ENCODE measurements around the gene GPR107. TPM values are rescaled to one million over a fixed set of nuclear protein-coding genes. Genes with fewer than 3 reads are reported as not detected.
A peak's percentile ranks its signal among the peaks of the same experiment; 100 is the strongest.

The GPR107 gene
- total RNA-seq, 1 experiment from 2014 or later: 35.8 TPM

DNA sequence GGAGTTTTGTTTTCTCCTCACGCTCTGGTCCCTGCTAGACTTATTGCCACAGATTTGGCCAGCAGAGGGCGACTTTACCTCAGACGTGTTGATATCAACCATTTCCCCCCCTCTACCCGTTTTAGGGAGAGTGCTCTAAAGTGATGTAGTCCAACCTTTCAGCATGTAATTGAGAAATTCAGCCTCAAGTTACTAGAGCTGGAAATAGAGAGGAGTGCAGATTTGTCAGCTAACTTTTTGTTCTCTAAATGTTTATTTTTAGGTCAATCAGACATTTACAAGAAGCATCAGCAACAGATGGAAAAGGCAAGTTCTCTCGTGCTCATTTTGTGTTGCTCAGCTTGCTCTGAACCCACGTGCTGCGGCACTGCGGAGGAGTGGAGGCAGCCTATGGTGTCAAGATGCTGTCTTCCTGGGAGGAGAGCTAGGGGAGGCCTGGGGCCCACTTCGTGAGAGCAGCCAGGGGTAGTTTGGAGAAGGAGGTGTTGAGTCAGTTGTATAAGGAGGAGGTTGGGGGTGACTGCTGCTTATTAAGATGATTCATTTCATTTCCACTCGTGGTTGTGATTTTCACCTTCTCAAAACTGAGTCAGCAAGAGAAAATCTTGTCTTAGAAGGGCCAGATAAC is 53.6 kb downstream of the GPR107 start:
- DNase-seq (ENCODE audit: extremely low read depth, low read depth): peak; percentile 77

DNA sequence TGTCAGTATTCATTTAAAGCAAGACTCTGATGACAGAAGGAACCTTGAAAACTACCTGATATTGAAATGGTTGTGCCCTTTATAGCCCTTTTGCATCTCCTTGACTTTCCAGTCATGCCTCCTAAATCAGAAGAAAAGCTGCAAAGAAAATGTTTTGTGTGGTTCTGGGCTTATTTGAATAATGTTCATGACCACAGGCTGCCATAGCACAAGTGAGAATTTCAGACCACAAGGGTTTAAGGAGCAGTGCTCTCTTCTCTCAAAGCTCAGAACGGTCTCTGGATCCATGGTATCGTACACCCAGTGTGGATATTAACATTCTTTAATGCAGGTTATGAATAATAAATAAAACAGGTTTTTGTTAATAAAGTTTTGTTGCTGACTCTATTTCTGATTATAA is 54.2 kb downstream of the GPR107 start:
- no peak for DNase-seq (ENCODE audit: extremely low read depth, low read depth)

DNA sequence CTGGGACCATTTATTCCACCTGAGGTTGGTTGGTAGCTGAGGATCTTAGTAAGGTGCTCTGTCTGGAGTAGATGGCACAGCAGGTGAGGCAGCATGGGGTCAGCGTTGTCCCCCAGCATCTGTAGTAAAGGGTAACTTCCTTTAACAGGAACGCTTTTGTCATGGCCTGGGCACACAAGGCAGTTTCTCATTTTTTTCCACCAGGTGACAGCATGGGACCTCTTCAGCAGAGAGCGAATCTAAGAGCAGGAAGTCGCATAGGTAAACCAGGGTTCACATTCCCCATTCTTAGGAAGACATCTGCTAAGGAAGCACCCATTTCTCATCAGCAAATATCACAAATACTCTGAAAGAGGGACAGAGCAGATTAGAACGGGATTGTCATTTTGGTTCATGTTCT is 56.5 kb downstream of the GPR107 start:
- no peak for DNase-seq (ENCODE audit: extremely low read depth, low read depth)

DNA sequence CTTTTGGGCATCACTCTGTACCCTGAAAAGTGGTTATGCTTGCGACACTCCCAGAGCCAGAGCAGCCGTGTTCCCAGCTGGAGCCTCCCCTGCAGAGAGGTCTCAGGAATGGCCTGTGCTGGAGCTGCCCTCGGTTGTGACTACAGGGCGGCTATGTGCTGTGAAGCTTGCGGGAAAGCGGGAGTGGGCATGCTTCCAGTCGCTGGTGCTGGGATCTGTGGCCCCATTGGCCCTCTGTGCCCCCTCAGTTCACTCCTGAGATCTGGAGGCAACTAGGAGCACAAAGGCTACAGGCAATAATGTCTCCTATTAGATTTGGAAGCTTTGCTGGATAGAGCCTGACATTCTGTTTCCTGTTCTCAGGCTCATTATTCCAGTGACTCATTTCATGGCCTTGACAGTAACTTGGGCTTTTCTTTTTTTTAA is 56.9 kb downstream of the GPR107 start:
- DNase-seq (ENCODE audit: extremely low read depth, low read depth): no peak

DNA sequence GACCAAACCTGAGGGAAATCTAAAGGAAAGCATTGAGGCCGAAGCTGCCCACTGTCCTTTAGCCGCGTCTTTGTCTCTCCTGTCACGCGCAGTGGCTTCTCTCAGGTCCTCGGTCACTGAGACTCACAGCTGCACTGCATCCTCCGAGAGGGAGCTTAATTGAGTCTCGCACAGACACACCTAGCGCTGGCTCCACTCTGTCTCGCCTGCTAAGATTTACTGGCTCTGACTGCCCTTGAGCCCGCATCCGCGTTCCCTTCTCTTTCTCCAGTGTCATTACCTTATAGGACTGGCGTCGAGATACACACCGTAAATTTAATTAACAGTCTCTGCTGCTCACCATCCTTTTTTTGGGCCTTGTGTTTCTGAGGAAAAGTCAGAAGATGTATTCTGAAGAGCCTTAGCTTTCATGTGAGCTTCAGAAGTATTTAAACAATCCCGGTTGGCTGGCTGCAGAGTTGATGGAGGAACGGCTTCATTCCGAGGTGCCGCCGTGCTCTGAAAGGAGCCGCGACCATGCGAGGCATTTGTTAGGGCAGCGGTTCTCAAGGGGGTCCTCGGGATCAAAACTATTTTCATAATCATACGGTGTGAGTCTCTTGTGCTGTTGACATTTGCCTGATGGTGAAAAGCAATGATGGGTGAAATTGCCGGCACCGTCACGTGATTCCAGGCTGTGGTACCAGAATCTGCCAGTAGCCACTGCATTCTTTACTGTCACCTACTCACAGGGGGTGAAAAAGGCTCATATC is 58.3 kb downstream of the GPR107 start:
- DNase-seq (ENCODE audit: extremely low read depth, low read depth): no peak

DNA sequence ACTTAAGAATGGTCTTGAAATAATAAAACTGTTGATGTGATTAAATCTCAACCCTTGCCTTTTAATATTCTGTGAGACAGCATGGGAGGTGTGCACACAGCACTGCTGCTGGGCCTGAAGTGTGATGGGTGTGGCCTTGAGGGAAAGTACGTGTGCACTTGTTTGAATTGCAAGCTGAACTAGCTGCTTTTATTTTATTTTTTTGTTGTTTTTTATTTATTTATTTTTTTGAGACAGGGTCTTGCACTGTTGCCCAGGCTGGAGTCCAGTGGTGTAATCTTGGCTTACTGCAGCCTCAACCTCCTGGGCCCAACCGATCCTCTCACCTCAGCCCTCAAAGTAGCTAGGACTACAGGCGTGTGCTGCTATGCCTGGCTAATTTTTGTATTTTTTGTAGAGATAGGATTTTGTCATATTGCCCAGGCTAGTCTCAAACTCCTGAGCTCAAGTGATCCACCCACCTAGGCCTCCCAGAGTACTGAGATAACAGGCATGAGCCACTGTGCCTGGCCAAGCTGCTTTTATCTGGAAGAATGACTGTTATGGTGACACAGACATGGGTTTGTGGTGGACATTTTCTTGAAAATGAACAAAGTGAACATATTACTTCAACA is 58.9 kb downstream of the GPR107 start:
- DNase-seq (ENCODE audit: extremely low read depth, low read depth): no peak

DNA sequence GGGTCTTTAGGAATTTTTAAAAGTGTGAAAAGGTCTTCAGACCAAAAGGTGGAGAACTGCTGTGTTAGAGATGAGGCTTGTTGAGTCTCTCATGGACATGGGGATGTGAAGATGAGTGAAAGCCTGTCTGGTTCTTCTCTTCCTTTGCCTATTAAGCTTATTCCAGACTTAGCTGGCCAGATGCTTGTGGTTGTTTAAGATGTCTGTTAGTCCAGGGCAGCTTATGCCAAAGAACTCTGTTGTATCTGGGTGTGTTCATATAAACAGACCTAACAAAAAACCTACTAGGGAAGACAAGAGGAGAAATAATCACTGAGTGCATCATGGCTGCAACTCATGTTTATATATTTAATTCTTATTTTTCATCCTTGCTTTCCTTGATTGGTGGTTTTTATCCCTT is 61.0 kb downstream of the GPR107 start:
- no peak for DNase-seq (ENCODE audit: extremely low read depth, low read depth)

DNA sequence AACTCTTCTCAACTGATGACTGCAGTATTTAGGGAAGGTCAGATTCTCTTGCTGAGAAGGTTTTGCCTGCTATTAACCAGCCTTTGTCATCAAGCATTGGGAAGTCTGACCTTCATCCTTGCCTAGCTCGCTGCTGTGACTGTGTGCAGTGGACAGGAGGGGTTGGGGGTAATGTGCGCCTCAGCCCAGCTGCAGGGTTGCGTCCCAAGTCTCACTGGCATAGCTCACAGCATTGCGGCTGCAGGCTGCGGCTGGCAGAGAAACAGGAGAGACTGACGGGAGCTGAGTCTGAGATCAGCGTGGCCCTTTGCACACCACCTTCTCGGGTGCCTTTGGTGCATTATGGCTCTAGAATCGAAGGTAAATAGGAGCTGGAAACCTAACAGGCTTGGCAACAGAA is 62.6 kb downstream of the GPR107 start:
- no peak for DNase-seq (ENCODE audit: extremely low read depth, low read depth)

DNA sequence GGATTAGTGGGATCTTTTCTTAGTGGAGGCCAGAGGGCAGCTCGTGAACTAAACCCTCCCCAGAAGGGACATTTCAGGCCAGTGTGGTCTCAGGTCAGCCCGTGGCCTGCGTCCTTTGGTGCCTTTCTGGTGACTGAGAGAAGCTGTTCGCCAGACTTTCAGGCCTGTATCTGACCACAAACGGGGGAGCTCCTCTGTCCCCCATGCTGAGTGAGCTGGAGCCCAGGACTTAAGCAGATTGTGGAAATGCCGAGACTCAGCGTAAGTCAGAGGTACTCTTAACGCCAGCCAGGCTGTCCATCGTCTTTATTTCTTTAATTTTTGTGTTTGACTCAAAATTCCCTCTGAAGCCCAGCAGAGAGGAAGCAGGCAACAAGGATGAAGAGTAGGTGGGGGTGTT is 63.7 kb downstream of the GPR107 start:
- DNase-seq (ENCODE audit: extremely low read depth, low read depth): no peak

DNA sequence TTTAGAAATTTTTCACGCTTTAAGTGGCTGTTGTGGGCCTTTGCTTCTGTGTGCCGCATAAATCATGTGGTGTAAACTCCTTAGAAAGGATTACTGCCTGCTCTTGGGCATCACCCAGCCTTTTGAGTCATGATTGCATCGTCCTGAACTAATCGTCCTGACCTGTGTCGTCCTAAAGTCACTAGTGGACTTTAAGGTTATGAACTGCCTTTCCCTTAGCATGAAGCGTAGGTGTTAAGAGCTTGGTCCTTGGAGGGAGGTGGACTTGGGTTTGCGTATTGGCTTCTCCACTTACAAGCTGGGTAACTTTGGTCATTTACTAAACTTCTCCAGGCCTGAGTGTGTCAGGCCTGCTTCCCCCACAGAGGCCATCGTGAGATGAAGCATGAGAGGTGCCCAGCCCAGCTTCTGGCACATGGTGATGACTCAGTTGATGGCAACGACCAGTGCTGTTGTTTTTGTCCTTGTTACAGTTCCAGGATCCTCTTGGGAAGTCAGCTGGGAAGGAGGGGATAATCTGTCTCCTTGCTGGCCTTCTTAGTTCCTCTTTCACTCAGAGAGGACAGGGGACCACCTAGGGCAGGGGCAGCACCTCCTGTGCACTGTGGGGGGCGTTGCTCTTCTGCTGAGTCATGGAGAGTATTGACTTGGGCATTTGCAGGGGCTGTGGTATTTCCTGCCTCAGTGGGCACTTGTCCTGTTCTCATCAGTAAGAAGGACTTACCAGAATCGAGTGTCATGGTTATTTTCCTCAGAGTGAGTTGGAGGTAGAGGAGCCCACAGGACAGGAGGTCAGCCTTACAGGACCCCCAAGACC is 64.3 kb downstream of the GPR107 start:
- no peak for DNase-seq (ENCODE audit: extremely low read depth, low read depth)

DNA sequence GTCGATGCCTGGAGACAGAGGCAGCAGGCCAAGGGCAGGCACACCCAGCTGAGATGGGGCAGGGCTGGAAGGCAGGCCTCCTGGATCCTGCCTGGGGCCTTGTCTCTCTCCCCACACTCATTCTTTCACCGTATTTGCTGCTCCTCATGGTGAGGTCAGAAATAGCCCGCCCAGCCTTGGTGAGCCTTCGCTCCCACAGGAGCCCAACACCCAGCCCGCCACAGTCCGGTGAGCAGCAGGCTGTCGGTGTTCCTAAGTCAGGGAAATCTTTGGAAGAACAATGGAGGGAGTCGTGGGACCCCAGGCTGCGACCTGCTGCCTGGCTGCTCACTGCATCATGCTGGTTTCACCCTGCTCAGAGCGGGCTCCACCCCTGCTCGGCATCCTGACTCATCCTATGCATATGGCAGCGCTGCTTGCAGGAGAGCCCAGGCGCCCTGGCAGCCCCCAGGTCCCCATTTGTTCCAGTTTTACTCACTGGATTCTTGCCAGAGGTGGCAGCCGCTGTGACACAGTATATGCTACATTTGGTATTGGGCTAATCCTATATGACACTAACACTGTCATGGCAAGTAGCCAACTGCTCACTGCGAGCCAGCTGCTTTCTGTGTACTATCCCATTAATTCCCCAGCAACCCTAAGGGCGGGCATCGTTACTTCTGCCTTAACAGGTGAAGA is 65.3 kb downstream of the GPR107 start:
- no peak for DNase-seq (ENCODE audit: extremely low read depth, low read depth)

DNA sequence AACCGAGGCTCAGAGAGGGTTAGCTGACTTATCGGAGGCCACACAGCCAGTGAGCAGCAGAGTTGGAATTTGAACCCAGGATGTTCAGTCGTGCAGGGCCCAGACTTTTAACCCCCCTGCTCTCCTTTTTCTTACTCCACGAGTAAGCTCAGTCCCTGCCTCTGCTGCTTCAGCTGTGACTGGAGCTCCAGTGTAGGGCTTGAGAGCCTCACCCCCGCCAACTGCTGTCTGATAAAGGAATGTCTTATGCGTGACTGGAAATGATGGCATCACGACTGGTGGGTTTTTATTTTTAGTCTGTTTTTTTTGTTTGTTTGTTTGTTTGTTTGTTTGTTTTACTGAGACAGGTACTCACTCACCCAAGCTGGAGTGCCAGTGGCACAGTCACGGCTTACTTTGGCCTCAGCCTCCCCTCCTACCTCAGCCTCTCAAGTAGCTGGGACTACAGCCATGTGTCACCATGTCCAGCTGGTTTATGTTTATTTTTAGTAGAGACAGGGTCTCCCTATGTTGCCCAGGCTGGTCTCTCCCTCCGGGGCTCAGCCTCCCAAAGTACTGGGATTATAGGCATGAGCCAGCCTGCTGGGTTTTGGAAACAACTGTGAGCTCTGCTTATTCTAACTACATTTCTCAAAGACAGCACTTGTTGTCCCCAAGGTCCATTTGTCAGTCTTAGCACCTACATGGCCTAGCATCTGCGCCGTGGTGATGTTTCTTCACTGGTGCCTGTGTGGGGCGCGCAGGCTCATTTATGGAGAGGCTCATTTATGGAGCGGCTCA is 66.0 kb downstream of the GPR107 start:
- no peak for DNase-seq (ENCODE audit: extremely low read depth, low read depth)

DNA sequence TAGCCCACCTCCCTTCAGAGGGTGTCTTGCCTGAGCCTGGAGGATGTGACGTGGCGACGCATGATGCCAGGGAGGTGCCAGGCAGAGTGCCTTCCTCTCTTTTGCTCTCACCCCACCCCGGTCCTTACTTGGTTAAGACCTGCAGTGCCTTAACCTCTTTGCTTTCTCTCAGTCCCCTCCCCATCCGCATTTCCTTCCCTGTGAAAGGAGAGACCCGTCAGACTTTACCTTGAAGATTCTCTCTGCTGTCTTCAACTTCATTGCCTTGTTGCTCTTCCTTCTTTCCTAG is 66.5 kb downstream of the GPR107 start:
- DNase-seq (ENCODE audit: extremely low read depth, low read depth): no peak

DNA sequence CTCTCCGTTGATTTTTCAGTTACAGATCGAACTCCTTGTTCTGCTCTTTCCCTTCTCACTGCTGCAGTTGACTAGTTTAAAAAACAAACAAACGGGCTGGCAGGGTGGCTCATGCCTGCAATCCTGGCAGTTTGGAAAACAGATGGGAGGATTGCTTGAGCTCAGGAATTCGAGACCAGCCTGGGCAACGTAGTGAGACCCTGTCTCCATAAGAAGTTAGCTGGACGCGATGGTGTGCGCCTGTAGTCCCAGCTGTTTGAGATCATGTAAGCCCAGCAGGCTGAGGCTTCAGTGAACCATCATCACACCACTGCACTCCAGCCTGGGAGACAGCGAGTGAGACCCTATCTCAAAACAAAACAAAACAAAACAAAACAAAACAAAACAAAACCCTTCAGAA is 67.1 kb downstream of the GPR107 start:
- DNase-seq (ENCODE audit: extremely low read depth, low read depth): no peak

DNA sequence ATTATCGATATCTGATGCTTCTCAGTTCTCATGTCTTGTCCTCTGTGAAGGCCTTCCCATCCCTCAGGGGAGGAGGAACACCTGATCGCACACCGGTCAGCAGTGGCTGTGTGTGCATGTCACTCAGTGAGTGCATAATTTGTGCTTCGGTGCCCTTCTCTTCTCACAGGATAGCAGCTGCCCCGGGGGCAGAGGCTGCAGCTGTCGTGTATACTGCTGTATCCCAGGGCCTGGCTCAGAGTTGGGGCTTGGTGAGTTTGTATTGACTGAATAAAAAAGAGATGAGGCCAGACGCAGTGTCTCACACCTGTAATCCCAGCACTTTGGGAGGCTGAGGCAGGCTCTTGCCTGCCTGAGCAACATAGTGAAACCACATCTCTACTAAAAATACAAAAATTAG is 68.8 kb downstream of the GPR107 start:
- no peak for DNase-seq (ENCODE audit: extremely low read depth, low read depth)

DNA sequence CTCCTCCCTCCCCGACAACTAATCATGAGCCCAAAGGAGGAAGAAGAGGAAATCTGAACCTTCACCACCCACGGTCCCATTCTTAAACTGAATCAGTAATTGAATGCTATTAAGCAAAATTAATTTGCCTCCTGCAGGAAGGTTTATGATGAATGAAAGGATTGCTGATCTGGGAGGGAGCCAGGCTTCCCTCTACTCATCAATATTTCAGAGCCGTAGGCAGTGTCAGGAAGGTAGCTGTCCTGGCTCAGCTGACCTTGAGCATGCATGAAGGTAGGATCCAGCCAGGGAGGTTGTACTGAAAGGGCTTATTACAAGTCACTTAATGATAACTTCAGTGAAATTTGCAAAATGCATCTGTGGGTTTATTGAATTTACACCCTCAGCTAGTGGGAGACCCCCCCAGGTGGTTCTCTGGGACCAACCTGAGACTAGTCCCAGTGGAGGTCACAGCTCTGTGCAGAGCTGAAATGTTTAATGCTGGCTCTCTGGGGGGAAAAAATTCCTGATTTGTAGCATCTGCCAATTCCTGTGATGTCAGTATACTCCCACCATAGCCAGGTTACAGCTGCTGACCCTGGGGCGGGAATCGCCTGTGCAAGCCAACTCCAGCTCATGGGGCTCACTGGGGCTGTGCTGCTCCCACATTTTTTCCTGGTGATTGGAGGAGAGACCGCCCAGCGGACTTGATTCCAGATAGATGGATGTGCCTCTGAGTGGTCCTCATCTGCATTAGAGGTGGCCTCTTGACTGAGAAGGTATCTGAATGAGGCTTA is 70.6 kb downstream of the GPR107 start:
- no peak for DNase-seq (ENCODE audit: extremely low read depth, low read depth)

DNA sequence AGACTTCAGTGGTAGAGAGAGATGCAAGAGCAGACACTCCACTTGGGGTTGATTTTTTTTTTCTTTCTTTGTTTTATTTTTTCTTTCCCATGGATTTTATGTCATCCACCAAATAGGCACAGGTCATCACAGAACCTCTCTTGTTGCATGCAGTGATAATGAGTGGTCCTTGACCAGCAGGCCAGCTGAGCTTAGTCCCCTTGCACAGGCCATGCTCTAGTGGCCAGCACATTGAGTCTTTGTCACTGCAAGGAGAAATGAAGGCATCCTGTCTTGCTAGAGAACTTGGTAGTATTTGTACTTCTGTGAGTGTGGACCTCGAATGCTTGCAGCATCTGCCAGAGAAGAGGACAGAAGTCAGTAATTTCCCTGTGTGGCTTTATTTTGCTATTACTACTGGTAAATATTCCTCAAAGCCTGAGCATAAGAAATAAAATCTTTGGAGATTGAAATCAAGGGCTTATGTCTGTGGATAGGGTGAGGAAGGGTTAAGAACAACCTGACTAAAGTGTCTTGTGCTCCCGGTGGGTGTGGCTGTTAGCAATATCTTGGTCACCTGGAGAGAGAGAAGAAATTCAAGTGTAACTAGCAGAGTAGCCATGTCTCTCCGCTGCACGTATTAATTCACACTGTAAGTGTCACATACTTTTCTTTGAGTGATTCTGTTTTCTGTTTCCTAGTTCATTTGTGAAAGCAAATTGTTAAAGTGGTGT is 73.2 kb downstream of the GPR107 start:
- DNase-seq (ENCODE audit: extremely low read depth, low read depth): no peak

DNA sequence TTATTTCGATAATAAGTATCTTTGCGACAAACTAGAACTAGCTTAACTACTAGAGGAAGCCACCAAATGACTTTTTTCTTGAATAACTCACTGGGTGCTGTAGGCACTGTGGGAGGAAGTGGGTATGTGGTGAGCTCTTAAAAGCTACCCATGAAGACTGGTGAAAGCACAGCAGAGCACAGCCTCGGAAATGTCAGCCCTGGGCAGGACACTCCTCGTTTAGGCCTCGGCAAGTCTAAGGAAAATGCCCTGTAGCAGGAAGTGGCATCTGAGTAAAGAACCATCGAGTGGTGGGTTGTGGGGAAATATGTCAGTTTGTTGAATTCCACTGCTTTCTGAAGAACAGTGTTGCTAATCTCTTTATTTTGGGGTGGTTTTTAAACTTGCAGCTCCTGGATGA is 74.5 kb downstream of the GPR107 start:
- no peak for DNase-seq (ENCODE audit: extremely low read depth, low read depth)

Measured in NCI-H460 (cell line).